Body of pancreas (tissue), 4 donors: ENCODE data around the gene SLC24A1. TPM values are rescaled to one million over a fixed set of nuclear protein-coding genes. Genes with fewer than 3 reads are reported as not detected.

Source experiments
- ATAC-seq: fragments of 150-250 bp; one replicate; pipeline ENCODE4 v1.9.1; 2016
- DNase-seq, 4 donors: peaks; one replicate each; pipeline ENCODE4 v3.0.0-alpha.2; 2019
- H3K27ac ChIP-seq, 4 donors: fragments of 200-600 bp; sonication (generic); 1 replicate in 3 of 4; 2 replicates in 1 of 4; pipeline versions ENCODE4 v1.5.1 to v1.6.1; 2016 to 2019; ENCODE audit warnings: mild to moderate bottlenecking in 1 of 4, mixed read lengths in 1 of 4, moderate library complexity in 1 of 4
- H3K27me3 ChIP-seq, 2 donors: fragments of 200-600 bp; sonication (generic); one replicate each; pipeline ENCODE4 v1.6.0; 2016; ENCODE audit warnings: mild to moderate bottlenecking in 1 of 2
- H3K36me3 ChIP-seq, 2 donors: fragments of 200-600 bp; sonication (generic); replicated peaks in 1 of 2; 2 replicates each; pipeline ENCODE4 v1.5.1; 2016; ENCODE audit warnings: low read depth in 2 of 2; ENCODE audit not compliant: insufficient read depth in 1 of 2
- H3K4me1 ChIP-seq: fragments of 200-600 bp; sonication (generic); one replicate; pipeline ENCODE4 v1.6.0; 2016
- H3K4me3 ChIP-seq, 2 donors: fragments of 200-600 bp; sonication (generic); 1 replicate in 1 of 2; 2 replicates in 1 of 2; pipeline ENCODE4 v1.5.1; 2016 to 2019
- H3K9me3 ChIP-seq, 3 donors: fragments of 200-600 bp; sonication (generic); 1 replicate in 2 of 3; 2 replicates in 1 of 3; pipeline ENCODE4 v1.5.1; 2016
- CTCF ChIP-seq, 7 experiments: fragments of 450-650 bp in 4 of 7; fragments of 200-600 bp in 3 of 7; sonication (generic) in 3 of 7; IDR thresholded peaks; one replicate each; pipeline ENCODE4 v1.5.1; 2016 to 2019; ENCODE audit warnings: antibody characterized with exemption in 7 of 7
- POLR2A ChIP-seq, 3 donors: fragments of 450-650 bp; IDR thresholded peaks; one replicate each; pipeline ENCODE4 v1.6.1; 2016; ENCODE audit warnings: antibody characterized with exemption in 3 of 3, mild to moderate bottlenecking in 2 of 3
- WGBS, 2 donors: methylation state at CpG; one replicate each; pipeline ENCODE4 v1.1.5; 2017; 5-methylcytosine and 5-hydroxymethylcytosine counted together
- intact Hi-C: fragments of 100-400 bp; cut with DNase I; formaldehyde crosslinking; loops from one replicate; pipeline ENCODE4 v1.15.1; 2023
- total RNA-seq, 2 donors: library from RNA; depleted of rRNA; stranded (reverse); fragments of >200 nt; gene quantifications; one replicate each; pipeline ENCODE4 v1.1.0, GENCODE V29; 2016

SLC24A1 gene
- total RNA-seq, 2 donors from 2014 or later, result 3.6 to 9.6 TPM

GRCh38 chr15:65645392-65645791 is 23.7 kb downstream of the SLC24A1 start:
- no peak for TF ChIP-seq CTCF (IDR thresholded peaks at IDR 0.05)
- TF ChIP-seq POLR2A (IDR thresholded peaks at IDR 0.05), result no peak
- Histone ChIP-seq H3K27me3 (no peaks in the 10 kb centered on the region), H3K4me1 (no peaks in the 10 kb centered on the region), H3K27ac (no peak overlapping the region), H3K9me3 (no peaks in the 10 kb centered on the region), H3K36me3 (no peaks in the 10 kb centered on the region), H3K4me3 (no peak overlapping the region)
- no peak for DNase-seq
- intact Hi-C loops, result no loop called here
- ATAC-seq, result no peak
- 85 to 89% methylated on average over 4 of the region's 4 CpGs for WGBS, 2 donors

GRCh38 chr15:65646486-65646885 is 24.7 kb downstream of the SLC24A1 start:
- DNase-seq (no peak), ATAC-seq (no peak)
- TF ChIP-seq CTCF (IDR thresholded peaks at IDR 0.05), result no peak
- no peak for TF ChIP-seq POLR2A (IDR thresholded peaks at IDR 0.05)
- Histone ChIP-seq H3K27me3 (no peaks in the 10 kb centered on the region), H3K9me3 (no peaks in the 10 kb centered on the region), H3K4me1 (no peaks in the 10 kb centered on the region), H3K27ac (no peak overlapping the region), H3K4me3 (no peak overlapping the region), H3K36me3 (no peaks in the 10 kb centered on the region)
- intact Hi-C loops, result no loop called here
- 92 to 93% methylated on average over 4 of the region's 4 CpGs for WGBS, 2 donors

- no peaks in the 10 kb centered on the region for H3K4me1 ChIP-seq
- DNase-seq (no peak), ATAC-seq (no peak)
- 88 to 94% methylated on average over 12 of the region's 12 CpGs for WGBS, 2 donors
- no peaks in the 10 kb centered on the region for H3K27me3 ChIP-seq
- H3K36me3 ChIP-seq, result peaks cover 0 to 9% of the 10 kb centered on the region in 2 donors
- intact Hi-C loops, result no loop called here
- H3K27ac ChIP-seq, result no peak overlapping the region
- TF ChIP-seq CTCF (IDR thresholded peaks at IDR 0.05), result no peak
- no peak for TF ChIP-seq POLR2A (IDR thresholded peaks at IDR 0.05)
- no peak overlapping the region for H3K4me3 ChIP-seq
- H3K9me3 ChIP-seq, result no peaks in the 10 kb centered on the region
Measured at GRCh38 chr15:65650312-65651041, 28.7 kb downstream of the SLC24A1 start.

DNA sequence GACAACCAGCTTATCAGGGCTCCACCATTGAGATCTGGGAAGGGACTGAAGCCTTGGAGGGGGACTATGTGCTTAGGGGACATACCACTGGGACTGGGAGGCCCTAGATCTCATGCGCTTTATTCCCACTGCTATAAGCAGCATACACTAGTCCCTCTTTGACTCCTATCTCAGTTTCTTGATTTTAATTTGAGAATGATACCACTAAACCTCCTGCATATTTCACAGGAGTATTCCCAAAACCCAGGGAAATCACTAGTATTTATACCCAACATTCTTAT is 29.2 kb downstream of the SLC24A1 start:
- Histone ChIP-seq H3K4me3 (no peak overlapping the region), H3K4me1 (no peaks in the 10 kb centered on the region), H3K27ac (no peak overlapping the region), H3K27me3 (no peaks in the 10 kb centered on the region), H3K9me3 (no peaks in the 10 kb centered on the region), H3K36me3 (peaks cover 0 to 14% of the 10 kb centered on the region in 2 donors)
- TF ChIP-seq POLR2A (IDR thresholded peaks at IDR 0.05), result no peak
- no peak for TF ChIP-seq CTCF (IDR thresholded peaks at IDR 0.05)
- no peak for DNase-seq
- WGBS, 2 donors, result 80 to 100% methylated on average over 1 of the region's 1 CpG
- intact Hi-C loops, result no loop called here
- ATAC-seq, result no peak
